Tibial nerve (tissue), 4 donors: Measurements from ENCODE around the gene MTG2. TPM values are rescaled to one million over a fixed set of nuclear protein-coding genes. Genes with fewer than 3 reads are reported as not detected.

ENCODE experiments used
- DNase-seq, 2 donors: peaks; one replicate each; pipeline ENCODE4 v3.0.0-alpha.2; 2019; ENCODE audit warnings: low spot score in 2 of 2
- H3K27ac ChIP-seq, 4 donors: fragments of 200-600 bp; sonication (generic) in 3 of 4; one replicate each; pipeline ENCODE4 v1.5.1; 2017 to 2019; ENCODE audit warnings: mild to moderate bottlenecking in 1 of 4
- H3K27me3 ChIP-seq, 2 donors: fragments of 200-600 bp; sonication (generic) in 1 of 2; one replicate each; pipeline versions ENCODE4 v1.5.1 to v1.6.0; 2017 to 2019
- H3K36me3 ChIP-seq, 3 donors: fragments of 200-600 bp; sonication (generic); one replicate each; pipeline ENCODE4 v1.5.1; 2018 to 2019
- H3K4me1 ChIP-seq, 4 donors: fragments of 200-600 bp; sonication (generic) in 3 of 4; one replicate each; pipeline ENCODE4 v1.5.1; 2017 to 2019
- H3K4me3 ChIP-seq, 4 donors: fragments of 200-600 bp; sonication (generic) in 3 of 4; one replicate each; pipeline ENCODE4 v1.5.1; 2017 to 2019; ENCODE audit warnings: mild to moderate bottlenecking in 1 of 4, moderate library complexity in 1 of 4
- H3K9me3 ChIP-seq, 4 donors: fragments of 200-600 bp; sonication (generic) in 3 of 4; one replicate each; pipeline ENCODE4 v1.5.1; 2017 to 2019
- EP300 ChIP-seq, 2 donors: sonication (generic); formaldehyde crosslinking; IDR thresholded peaks; one replicate each; pipeline ENCODE4 v1.6.1; 2017; ENCODE audit warnings: antibody characterized with exemption in 2 of 2, mild to moderate bottlenecking in 1 of 2
- POLR2A ChIP-seq, 2 donors: fragments of 450-650 bp; IDR thresholded peaks; one replicate each; pipeline ENCODE4 v1.6.1; 2017; ENCODE audit warnings: antibody characterized with exemption in 2 of 2, mild to moderate bottlenecking in 2 of 2, moderate library complexity in 2 of 2
- WGBS, 2 donors: methylation state at CpG; one replicate each; pipeline ENCODE4 v1.1.5; 2018; 5-methylcytosine and 5-hydroxymethylcytosine counted together
- total RNA-seq, 4 donors: library from RNA; depleted of rRNA; stranded (reverse); fragments of >200 nt; gene quantifications; one replicate each; pipeline ENCODE4 v1.1.0, GENCODE V29; 2016
- TF ChIP-seq, protein P1 (sequence below), 5 experiments: fragments of 200-600 bp in 3 of 5; fragments of 450-650 bp in 2 of 5; sonication (generic) in 3 of 5; IDR thresholded peaks; one replicate each; pipeline ENCODE4 v1.5.1; 2016 to 2019; ENCODE audit warnings: antibody characterized with exemption in 5 of 5, mild to moderate bottlenecking in 3 of 5, moderate library complexity in 2 of 5

Gene MTG2
- total RNA-seq, 4 donors from 2014 or later = 24.7 to 46.9 (median 41.6) TPM

DNA sequence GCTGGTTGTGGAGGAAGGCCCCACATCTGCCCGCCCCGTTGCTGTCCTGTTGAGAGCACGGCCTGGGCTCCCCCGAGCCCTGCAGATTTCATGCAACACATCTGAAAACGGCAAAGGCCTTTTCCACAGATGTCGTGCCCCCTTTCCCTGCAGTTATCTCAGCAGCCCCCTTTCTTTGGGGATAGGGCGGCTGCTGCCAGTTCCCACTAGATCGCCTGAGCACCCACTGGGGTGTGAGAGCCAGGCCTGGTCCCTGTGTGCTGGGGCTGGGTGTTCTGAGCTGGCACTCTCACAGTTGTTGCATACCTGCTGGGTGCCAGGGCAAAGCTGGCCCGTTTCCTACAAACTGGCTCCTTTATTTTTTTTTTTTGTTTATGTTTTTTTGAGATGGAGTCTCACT is 12.3 kb upstream of the MTG2 start:
- no peak overlapping the region for H3K27ac ChIP-seq
- no peaks in the 10 kb centered on the region for H3K9me3 ChIP-seq
- DNase-seq = no peak
- WGBS, 2 donors = 91 to 96% methylated on average over 9 of the region's 9 CpGs
- TF ChIP-seq EP300 (IDR thresholded peaks at IDR 0.05) (no peak), POLR2A (IDR thresholded peaks at IDR 0.05) (no peak)
- TF ChIP-seq, protein P1, sequence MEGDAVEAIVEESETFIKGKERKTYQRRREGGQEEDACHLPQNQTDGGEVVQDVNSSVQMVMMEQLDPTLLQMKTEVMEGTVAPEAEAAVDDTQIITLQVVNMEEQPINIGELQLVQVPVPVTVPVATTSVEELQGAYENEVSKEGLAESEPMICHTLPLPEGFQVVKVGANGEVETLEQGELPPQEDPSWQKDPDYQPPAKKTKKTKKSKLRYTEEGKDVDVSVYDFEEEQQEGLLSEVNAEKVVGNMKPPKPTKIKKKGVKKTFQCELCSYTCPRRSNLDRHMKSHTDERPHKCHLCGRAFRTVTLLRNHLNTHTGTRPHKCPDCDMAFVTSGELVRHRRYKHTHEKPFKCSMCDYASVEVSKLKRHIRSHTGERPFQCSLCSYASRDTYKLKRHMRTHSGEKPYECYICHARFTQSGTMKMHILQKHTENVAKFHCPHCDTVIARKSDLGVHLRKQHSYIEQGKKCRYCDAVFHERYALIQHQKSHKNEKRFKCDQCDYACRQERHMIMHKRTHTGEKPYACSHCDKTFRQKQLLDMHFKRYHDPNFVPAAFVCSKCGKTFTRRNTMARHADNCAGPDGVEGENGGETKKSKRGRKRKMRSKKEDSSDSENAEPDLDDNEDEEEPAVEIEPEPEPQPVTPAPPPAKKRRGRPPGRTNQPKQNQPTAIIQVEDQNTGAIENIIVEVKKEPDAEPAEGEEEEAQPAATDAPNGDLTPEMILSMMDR (IDR thresholded peaks at IDR 0.05) = no peak
- H3K4me1 ChIP-seq = no peaks in the 10 kb centered on the region
- H3K4me3 ChIP-seq = no peak overlapping the region
- H3K27me3 ChIP-seq = no peaks in the 10 kb centered on the region
- peaks cover 0 to 83% (median 2%) of the 10 kb centered on the region in 3 donors for H3K36me3 ChIP-seq

DNA sequence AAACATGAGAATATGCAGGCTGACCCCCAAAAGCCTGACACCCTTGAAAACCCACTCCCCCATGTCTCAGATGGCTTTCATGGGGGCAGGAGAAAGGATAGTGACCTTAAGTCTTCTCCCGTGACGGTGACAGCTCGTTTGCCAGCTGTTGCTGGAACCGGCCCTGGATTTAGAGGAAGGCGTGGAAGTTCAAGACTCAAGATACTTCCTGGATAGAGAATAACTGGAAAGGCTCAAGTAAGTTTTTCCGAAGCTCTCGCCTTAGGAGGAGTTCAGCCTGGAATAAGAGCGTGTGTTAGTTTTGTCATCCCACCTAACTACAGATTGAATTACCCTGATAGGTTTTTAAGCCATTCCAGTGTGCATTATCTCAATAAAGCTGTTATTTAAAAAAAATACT is 11.6 kb upstream of the MTG2 start:
- peaks cover 0 to 83% (median 0%) of the 10 kb centered on the region in 3 donors for H3K36me3 ChIP-seq
- no peak for TF ChIP-seq EP300 (IDR thresholded peaks at IDR 0.05)
- no peak for TF ChIP-seq POLR2A (IDR thresholded peaks at IDR 0.05)
- TF ChIP-seq, protein P1 (IDR thresholded peaks at IDR 0.05) = no peak
- H3K27ac ChIP-seq = no peak overlapping the region
- H3K9me3 ChIP-seq = no peaks in the 10 kb centered on the region
- DNase-seq = no peak
- no peaks in the 10 kb centered on the region for H3K27me3 ChIP-seq
- WGBS, 2 donors = 76 to 84% methylated on average over 8 of the region's 8 CpGs
- no peaks in the 10 kb centered on the region for H3K4me1 ChIP-seq
- H3K4me3 ChIP-seq = no peak overlapping the region

DNA sequence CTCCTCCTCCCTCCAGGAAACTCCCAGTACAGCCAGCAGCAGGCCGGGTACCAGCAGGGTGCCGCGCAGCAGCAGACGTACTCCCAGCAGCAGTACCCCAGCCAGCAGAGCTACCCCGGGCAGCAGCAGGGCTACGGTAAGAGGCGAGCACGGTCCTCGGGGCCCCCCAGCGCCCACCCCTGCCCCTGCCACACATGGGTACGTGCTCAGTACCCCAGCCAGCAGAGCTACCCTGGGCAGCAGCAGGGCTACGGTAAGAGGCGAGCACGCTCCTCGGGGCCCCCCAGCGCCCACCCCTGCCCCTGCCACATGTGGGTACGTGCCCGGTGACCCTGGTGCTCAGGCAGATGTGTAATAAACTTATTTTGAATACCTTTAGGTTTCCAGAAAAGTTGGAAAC is 10.2 kb upstream of the MTG2 start:
- Histone ChIP-seq H3K9me3 (no peaks in the 10 kb centered on the region), H3K36me3 (peaks cover 0 to 81% (median 0%) of the 10 kb centered on the region in 3 donors), H3K27me3 (no peaks in the 10 kb centered on the region), H3K4me3 (no peak overlapping the region), H3K27ac (no peak overlapping the region), H3K4me1 (no peaks in the 10 kb centered on the region)
- DNase-seq = no peak
- no peak for TF ChIP-seq POLR2A (IDR thresholded peaks at IDR 0.05)
- TF ChIP-seq EP300 (IDR thresholded peaks at IDR 0.05) = no peak
- TF ChIP-seq, protein P1 (IDR thresholded peaks at IDR 0.05) = no peak
- 89 to 97% methylated on average over 13 to 18 of the region's 18 CpGs for WGBS, 2 donors

DNA sequence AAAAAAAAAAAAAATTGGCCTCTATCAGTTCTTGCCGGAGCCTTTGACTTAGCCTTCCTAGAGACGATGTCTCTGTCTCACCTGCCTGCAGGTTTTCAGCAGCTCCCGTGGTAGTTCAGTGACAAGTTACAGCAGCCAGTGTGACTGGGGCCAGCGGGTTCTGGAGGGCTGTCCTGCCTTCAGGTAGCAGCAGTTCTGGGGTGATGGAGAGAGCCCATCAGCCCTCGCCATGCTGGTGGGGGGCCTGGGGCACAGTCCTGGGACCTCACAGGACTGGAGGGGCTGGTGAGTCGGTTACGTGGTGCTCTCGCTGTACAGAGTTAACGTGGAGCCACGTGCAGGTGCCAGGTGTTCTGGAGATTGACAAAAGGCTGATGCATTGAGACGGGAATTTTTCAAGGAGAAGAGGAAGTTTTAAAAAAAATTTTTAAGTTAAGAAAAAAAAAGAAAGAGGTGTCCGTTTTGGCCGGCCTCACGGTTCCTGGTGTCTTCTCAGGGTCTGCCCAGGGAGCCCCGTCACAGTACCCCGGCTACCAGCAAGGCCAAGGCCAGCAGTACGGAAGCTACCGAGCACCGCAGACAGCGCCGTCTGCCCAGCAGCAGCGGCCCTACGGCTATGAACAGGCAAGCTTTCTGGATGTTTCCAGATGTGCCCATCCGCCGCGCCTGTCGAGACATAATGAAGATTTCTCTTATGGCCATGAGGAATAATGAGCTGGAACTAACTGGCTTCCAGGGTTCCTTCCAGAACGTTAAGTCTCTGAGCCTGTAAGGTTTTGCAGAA is 8.6 kb upstream of the MTG2 start:
- TF ChIP-seq, protein P1 (IDR thresholded peaks at IDR 0.05) = no peak
- TF ChIP-seq EP300 (IDR thresholded peaks at IDR 0.05) = no peak
- no peak for TF ChIP-seq POLR2A (IDR thresholded peaks at IDR 0.05)
- H3K9me3 ChIP-seq = no peaks in the 10 kb centered on the region
- WGBS, 2 donors = 91 to 92% methylated on average over 28 of the region's 28 CpGs
- H3K4me3 ChIP-seq = no peak overlapping the region
- H3K27ac ChIP-seq = no peak overlapping the region
- H3K27me3 ChIP-seq = no peaks in the 10 kb centered on the region
- H3K4me1 ChIP-seq = no peaks in the 10 kb centered on the region
- no peak for DNase-seq
- H3K36me3 ChIP-seq = peaks cover 0 to 76% (median 0%) of the 10 kb centered on the region in 3 donors

DNA sequence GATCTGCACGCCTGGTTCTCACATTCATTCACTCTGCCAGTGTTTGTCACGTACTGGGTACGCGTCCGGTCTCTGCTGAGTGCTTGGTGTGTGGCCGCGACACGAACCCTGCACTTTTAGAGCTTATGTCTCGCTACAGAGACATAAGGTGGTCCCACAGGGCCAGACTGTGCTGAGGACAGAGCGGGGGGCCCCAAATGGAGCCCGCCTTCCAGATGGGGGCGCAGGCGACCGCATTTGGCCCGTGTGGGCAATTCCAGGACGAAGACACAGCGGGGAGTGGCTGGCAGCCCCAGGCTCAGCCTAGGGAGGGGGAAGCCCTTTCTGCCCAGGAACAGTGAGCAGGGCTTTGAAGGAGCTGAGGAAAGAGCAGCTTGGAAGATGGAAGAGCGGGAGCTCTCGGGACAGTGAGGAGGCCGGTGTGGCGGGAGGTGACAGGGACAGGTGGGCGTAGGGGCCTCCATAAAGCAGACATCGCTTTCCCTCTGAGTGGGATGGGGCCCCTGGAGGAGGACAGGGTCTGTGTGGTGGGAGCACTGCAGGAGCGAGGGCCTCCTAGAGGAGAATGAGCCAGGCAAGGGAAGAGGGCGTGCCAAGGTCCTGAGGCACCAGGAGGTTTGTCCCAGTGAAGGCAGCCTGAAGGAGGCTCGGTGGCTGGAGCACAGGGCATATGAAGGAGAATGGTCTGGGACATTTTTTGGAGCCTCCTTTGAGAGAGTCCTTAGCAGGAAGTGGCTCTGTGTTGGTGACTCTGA is 7.8 kb upstream of the MTG2 start:
- DNase-seq = no peak
- Histone ChIP-seq H3K9me3 (no peaks in the 10 kb centered on the region), H3K27me3 (no peaks in the 10 kb centered on the region), H3K4me1 (no peaks in the 10 kb centered on the region), H3K36me3 (peaks cover 0 to 75% (median 0%) of the 10 kb centered on the region in 3 donors), H3K27ac (no peak overlapping the region), H3K4me3 (no peak overlapping the region)
- WGBS, 2 donors = 93% methylated on average over 26 of the region's 26 CpGs
- TF ChIP-seq POLR2A (IDR thresholded peaks at IDR 0.05) = no peak
- no peak for TF ChIP-seq EP300 (IDR thresholded peaks at IDR 0.05)
- TF ChIP-seq, protein P1 (IDR thresholded peaks at IDR 0.05) = no peak
